Stimulated activated CD8-positive, alpha-beta memory T cell treated with anti-CD3 and anti-CD28 coated beads, Interleukin-15, amount 100 ng/mL, for 1 hour (primary cell): Measurements from ENCODE around the gene KNSTRN.

Source experiments
- DNase-seq: peaks from one replicate; pipeline ENCODE4 v3.0.0-alpha.2; 2020; ENCODE audit warnings: low read depth

The KNSTRN gene

GRCh38 chr15:40435023-40435709 lies 52.6 kb downstream of the KNSTRN start:
- DNase-seq, result no peak

GRCh38 chr15:40435710-40436089 lies 53.2 kb downstream of the KNSTRN start:
- DNase-seq, result no peak

DNA sequence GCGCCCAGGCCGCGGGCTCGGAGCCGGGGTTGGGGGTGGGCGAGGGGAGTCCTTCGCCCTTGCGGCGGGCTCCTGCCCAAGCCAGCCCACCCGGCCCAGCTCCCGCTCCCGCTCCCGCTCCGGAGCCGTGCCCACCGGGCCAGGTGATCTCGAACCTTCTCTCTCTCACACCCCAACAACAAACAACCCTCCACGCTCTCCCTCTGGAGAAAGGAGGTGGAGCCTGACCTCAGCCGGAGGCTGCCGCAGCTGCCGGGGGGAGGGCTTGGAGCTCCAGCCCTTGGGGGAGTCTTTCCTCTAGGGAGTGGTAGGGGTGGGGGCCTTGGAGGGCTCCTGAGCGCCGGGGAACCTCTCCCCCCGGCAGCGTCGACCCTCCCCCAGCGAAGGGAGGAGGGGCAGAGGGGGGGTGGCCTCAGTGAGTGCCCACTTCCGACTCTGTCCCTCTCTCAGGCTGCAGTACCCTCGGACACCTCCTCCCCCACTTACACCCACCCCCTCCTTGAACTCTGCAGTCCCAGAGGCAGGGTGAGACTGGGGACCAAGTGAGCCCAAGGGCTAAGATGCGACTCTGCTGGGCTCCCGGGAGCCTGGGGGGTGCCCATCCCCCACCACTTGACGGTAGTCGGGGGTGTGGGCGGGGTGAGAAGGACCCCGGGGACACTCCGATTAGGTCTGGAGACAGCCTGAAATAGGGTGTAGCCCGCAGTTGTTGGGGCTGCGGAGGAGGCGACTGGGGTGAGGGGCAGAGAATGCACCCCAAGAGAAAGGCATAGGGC lies 53.8 kb downstream of the KNSTRN start:
- DNase-seq, result no peak

GRCh38 chr15:40436892-40437751 lies 54.6 kb downstream of the KNSTRN start:
- no peak for DNase-seq

GRCh38 chr15:40437752-40438687 lies 55.5 kb downstream of the KNSTRN start:
- no peak for DNase-seq

DNA sequence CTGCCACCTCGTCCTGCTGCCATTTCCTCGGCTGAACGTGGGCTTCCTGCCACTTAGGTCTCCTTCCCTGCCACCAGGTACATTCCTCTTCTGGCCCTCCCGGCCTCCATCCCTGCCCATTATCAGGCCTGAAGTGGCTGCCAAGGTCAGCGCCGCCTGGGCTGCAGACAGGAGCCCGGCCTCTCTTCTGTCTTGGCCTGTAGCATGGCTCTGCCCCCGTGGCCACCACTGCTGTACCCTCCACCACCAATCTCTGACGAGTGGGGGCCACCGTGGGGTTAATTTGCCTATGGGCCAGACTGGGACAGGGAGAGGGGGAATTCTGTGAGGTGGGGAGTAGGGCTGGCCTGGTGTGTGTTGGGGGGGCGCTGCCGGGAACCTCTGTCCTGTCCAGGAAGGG lies 56.2 kb downstream of the KNSTRN start:
- no peak for DNase-seq

DNA sequence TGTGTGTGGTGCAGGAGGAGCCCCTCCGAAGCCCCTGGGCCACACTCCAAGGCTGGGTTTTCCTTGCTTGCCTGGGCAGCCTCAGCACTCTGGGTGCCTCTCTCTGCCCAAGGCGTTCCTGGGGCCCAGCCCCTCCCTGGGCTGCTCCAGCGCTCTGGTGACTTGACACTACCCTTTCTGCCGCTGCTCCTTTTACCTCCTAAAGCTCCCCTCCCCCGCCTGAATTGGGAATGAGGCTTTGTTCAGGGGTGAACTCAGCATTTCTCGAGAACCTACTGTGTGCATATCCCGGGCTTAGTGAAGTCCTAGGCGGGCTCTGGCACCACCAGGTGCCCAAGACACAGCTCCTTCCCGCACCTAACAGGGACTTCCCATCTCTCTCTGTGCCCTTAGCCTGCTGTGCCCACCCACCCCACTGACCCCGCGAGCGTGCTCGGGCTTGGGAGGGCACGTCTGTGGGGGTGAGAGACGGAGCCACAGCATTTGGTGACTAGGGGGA lies 57.0 kb downstream of the KNSTRN start:
- no peak for DNase-seq

DNA sequence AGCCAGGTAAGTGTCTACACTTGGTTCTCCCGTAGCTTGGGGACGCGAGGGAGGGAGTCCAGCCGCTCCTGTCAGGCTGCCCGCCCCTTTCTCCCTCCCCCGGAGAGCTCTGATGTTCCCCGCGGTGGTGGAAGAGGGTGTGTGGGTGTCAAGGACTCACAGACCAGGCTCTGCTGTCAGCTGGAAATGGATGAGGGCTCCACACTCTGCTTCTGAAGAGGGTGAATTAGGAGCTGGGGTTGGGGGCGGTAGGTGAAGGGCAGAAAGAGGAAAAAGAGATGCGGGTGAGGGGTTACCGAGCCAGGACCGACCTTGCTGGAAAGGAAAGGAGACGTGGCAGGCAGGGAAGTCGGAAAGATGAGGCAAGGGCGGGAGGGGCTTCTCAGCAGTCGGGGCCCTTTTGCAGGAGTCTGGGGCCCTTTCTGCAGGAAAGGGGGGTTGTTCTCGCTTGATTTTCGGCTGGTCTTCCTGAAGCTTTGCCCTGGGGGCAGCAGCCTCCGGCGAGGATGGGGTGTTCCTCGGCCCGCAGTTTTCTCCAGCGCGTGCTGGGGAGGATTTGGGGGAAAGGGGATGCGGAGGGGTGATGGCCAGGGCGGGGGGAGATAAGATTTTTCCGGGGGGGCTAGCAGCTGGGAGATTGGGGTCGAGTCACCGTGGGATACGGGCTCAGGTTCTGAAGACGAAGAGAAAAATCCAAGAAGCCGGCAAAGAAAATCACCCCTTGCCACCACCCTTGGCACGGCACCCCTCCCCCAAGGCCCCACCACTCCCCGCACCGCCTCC lies 57.6 kb downstream of the KNSTRN start:
- DNase-seq, result no peak

GRCh38 chr15:40440743-40441564 lies 58.4 kb downstream of the KNSTRN start, which contains the start of gene BAHD1:
BAHD1 (plus strand) TSS chr15:40440953; CDS start chr15:40458465, 17,512 bp downstream.
- DNase-seq, result peak; percentile 86

- no peak for DNase-seq
Measured at GRCh38 chr15:40441565-40442531, 59.3 kb downstream of the KNSTRN start.

DNA sequence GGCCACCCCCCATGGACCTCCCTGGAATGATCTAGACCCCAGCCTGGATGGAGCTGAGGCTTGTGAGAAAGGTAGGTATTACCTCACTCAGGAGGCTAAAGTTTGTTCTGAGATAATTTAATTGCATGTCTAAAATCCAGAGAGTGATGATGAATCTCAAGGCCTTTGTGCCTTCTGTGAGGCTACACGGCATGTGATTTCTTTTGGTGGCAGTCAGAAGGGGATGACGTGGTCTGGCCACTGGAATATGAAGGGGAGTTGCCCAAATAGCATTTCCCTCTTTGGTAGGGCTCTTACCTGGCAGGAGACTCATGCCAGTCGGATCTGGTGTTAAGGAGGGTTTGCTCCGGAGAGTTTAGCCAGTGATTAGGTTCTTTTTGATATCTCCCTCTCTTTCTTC lies 60.7 kb downstream of the KNSTRN start:
- no peak for DNase-seq

GRCh38 chr15:40443846-40444245 lies 61.3 kb downstream of the KNSTRN start:
- DNase-seq, result no peak
